Hepatocyte (in vitro differentiated cells): ENCODE measurements around the gene NCLN. TPM values are rescaled to one million over a fixed set of nuclear protein-coding genes. Genes with fewer than 3 reads are reported as not detected.
A peak's percentile ranks its signal among the peaks of the same experiment; 100 is the strongest.

Experiments used
- DNase-seq: peaks from one replicate; pipeline ENCODE4 v3.0.0-alpha.2; 2016; ENCODE audit warnings: low spot score
- H2AFZ ChIP-seq: fragments of 200-600 bp; sonication (generic); 2 replicates; pipeline ENCODE4 v1.6.0; 2016; ENCODE audit warnings: antibody characterized with exemption, mild to moderate bottlenecking
- H3K27ac ChIP-seq: fragments of 200-600 bp; sonication (generic); 2 replicates; pipeline ENCODE4 v1.5.1; 2016; ENCODE audit warnings: mild to moderate bottlenecking
- H3K27me3 ChIP-seq: fragments of 200-600 bp; sonication (generic); 2 replicates; pipeline ENCODE4 v1.6.1; 2016
- H3K36me3 ChIP-seq: fragments of 200-600 bp; sonication (generic); replicated peaks from 2 replicates; pipeline ENCODE4 v1.5.1; 2016; ENCODE audit warnings: low read depth; ENCODE audit not compliant: insufficient read depth
- H3K4me1 ChIP-seq: fragments of 200-600 bp; sonication (generic); 2 replicates; pipeline ENCODE4 v1.5.1; 2016; ENCODE audit warnings: mild to moderate bottlenecking, moderate library complexity; ENCODE audit not compliant: insufficient read depth
- H3K4me2 ChIP-seq: fragments of 200-600 bp; sonication (generic); 2 replicates; pipeline ENCODE4 v1.6.0; 2016
- H3K4me3 ChIP-seq: fragments of 200-600 bp; sonication (generic); 2 replicates; pipeline ENCODE4 v1.5.1; 2016; ENCODE audit warnings: mild to moderate bottlenecking
- H3K79me2 ChIP-seq: fragments of 200-600 bp; sonication (generic); 2 replicates; pipeline ENCODE4 v1.6.0; 2017; ENCODE audit warnings: mild to moderate bottlenecking
- H3K9me2 ChIP-seq: fragments of 200-600 bp; sonication (generic); replicated peaks from 2 replicates; pipeline ENCODE4 v1.6.0; 2017; ENCODE audit warnings: mild to moderate bottlenecking; ENCODE audit not compliant: insufficient read depth
- H3K9me3 ChIP-seq: fragments of 200-600 bp; sonication (generic); 2 replicates; pipeline ENCODE4 v1.5.1; 2016; ENCODE audit warnings: low read depth, mild to moderate bottlenecking
- H4K20me1 ChIP-seq: fragments of 200-600 bp; sonication (generic); 2 replicates; pipeline ENCODE4 v1.6.0; 2016; ENCODE audit warnings: mild to moderate bottlenecking; ENCODE audit not compliant: insufficient read depth, poor library complexity, severe bottlenecking
- CTCF ChIP-seq: fragments of 200-600 bp; sonication (generic); IDR thresholded peaks from 2 replicates; pipeline ENCODE4 v1.5.1; 2016; ENCODE audit warnings: antibody characterized with exemption, mild to moderate bottlenecking; ENCODE audit not compliant: poor library complexity
- EZH2 ChIP-seq: fragments of 200-600 bp; sonication (generic); IDR thresholded peaks from 2 replicates; pipeline ENCODE4 v1.6.1; 2016; ENCODE audit warnings: antibody characterized with exemption, mild to moderate bottlenecking, borderline replicate concordance
- EZH2phosphoT487 ChIP-seq: fragments of 200-600 bp; sonication (generic); IDR thresholded peaks from one replicate; pipeline ENCODE4 v1.6.1; 2018; ENCODE audit warnings: antibody characterized with exemption, mild to moderate bottlenecking, low read depth, moderate library complexity; ENCODE audit not compliant: unreplicated experiment, severe bottlenecking
- WGBS: methylation state at CpG from one replicate; pipeline ENCODE4 v1.1.6; 2016; ENCODE audit warnings: low lambda C conversion rate; ENCODE audit errors: missing lambda C conversion rate; 5-methylcytosine and 5-hydroxymethylcytosine counted together
- polyA plus RNA-seq: library from polyadenylated mRNA; unstranded; fragments of >200 nt; fragmentation: Nextera tagmentation; extraction: Ambion mirVana; gene quantifications from 2 replicates; pipeline ENCODE4 v1.2.1, GENCODE V29; 2016
- total RNA-seq: library from RNA; depleted of rRNA; stranded (reverse); fragments of >200 nt; gene quantifications from 2 replicates; pipeline ENCODE4 v1.2.3, GENCODE V29; 2014

The NCLN gene
- total and polyA plus RNA-seq, 2 experiments from 2014 or later = 44.9 to 94.2 TPM

- H3K27me3 ChIP-seq = no peaks in the 10 kb centered on the region
- no peak overlapping the region for H3K4me2 ChIP-seq
- no peaks in the 10 kb centered on the region for H3K36me3 ChIP-seq
- no peaks in the 10 kb centered on the region for H3K9me2 ChIP-seq
- H2AFZ ChIP-seq = no peak overlapping the region
- 60% methylated on average over 14 of the region's 14 CpGs for WGBS
- H3K27ac ChIP-seq = no peak overlapping the region
- H3K9me3 ChIP-seq = no peaks in the 10 kb centered on the region
- no peaks in the 10 kb centered on the region for H3K4me1 ChIP-seq
- no peak for DNase-seq
- no peak overlapping the region for H3K4me3 ChIP-seq
- H3K79me2 ChIP-seq = no peaks in the 10 kb centered on the region
- no peak for TF ChIP-seq CTCF
- no peak for TF ChIP-seq EZH2phosphoT487
- no peaks in the 10 kb centered on the region for H4K20me1 ChIP-seq
Measured at GRCh38 chr19:3248728-3249326, 63.1 kb downstream of the NCLN start.

DNA sequence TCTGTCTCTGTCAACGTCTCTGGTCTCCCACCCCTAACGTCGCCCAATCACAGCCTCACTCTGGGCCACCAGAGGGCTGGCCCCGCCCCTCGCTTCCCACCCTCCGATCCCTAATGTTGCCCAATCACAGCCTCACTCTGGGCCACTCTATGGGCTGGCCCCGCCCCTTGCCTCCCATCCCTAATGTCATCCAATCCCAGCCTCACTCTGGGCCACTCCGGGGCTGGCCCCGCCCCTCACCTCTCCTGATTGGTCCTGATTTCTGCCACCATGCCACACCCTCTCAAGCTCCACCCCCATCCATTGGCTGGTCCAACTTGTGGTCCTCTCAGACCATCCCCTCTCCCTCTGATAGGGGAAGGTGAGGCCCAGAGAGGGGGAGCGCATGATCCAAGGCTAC is 63.7 kb downstream of the NCLN start:
- H3K4me3 ChIP-seq = no peak overlapping the region
- no peak overlapping the region for H3K4me2 ChIP-seq
- H3K27me3 ChIP-seq = no peaks in the 10 kb centered on the region
- no peaks in the 10 kb centered on the region for H3K36me3 ChIP-seq
- no peak overlapping the region for H3K27ac ChIP-seq
- 78% methylated on average over 4 of the region's 10 CpGs for WGBS
- no peak for TF ChIP-seq EZH2phosphoT487
- no peak for TF ChIP-seq EZH2
- no peak for TF ChIP-seq CTCF
- H2AFZ ChIP-seq = no peak overlapping the region
- no peaks in the 10 kb centered on the region for H3K4me1 ChIP-seq
- H3K79me2 ChIP-seq = no peaks in the 10 kb centered on the region
- no peaks in the 10 kb centered on the region for H3K9me2 ChIP-seq
- H4K20me1 ChIP-seq = no peaks in the 10 kb centered on the region
- DNase-seq = no peak
- no peaks in the 10 kb centered on the region for H3K9me3 ChIP-seq

DNA sequence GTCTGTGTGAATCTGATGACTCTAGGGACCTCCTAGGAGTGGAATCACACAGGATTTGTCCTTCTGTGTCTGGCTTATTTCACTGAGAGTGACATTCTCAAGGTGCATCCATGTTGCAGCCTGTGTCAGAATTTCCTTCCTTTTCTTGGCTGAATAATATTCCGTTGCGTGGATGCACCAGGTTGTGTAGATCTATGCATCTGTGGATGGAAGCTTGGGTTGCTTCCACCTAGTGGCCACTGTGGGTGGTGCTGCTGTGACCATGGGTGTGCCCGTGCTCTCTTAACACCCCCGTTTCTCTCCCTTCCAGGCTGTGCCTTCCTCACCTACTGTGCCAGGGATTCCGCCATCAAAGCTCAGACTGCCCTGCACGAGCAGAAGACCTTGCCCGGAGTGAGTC is 64.9 kb downstream of the NCLN start:
- DNase-seq = no peak
- H3K4me3 ChIP-seq = no peak overlapping the region
- no peak overlapping the region for H3K4me2 ChIP-seq
- TF ChIP-seq CTCF (peak; percentile 25), EZH2phosphoT487 (no peak)
- H3K4me1 ChIP-seq = no peaks in the 10 kb centered on the region
- no peaks in the 10 kb centered on the region for H3K36me3 ChIP-seq
- no peaks in the 10 kb centered on the region for H3K27me3 ChIP-seq
- WGBS = 84% methylated on average over 7 of the region's 7 CpGs
- no peak overlapping the region for H2AFZ ChIP-seq
- no peaks in the 10 kb centered on the region for H3K9me2 ChIP-seq
- no peak overlapping the region for H3K27ac ChIP-seq
- H3K9me3 ChIP-seq = no peaks in the 10 kb centered on the region
- no peaks in the 10 kb centered on the region for H4K20me1 ChIP-seq
- H3K79me2 ChIP-seq = no peaks in the 10 kb centered on the region

- no peak for DNase-seq
- H3K9me3 ChIP-seq = no peaks in the 10 kb centered on the region
- no peaks in the 10 kb centered on the region for H3K4me1 ChIP-seq
- H3K9me2 ChIP-seq = no peaks in the 10 kb centered on the region
- no peak overlapping the region for H2AFZ ChIP-seq
- H3K79me2 ChIP-seq = no peaks in the 10 kb centered on the region
- no peak overlapping the region for H3K4me2 ChIP-seq
- no peak for TF ChIP-seq EZH2phosphoT487
- TF ChIP-seq EZH2 = no peak
- TF ChIP-seq CTCF = no peak
- no peak overlapping the region for H3K4me3 ChIP-seq
- WGBS = 85% methylated on average over 8 of the region's 8 CpGs
- H4K20me1 ChIP-seq = no peaks in the 10 kb centered on the region
- H3K36me3 ChIP-seq = no peaks in the 10 kb centered on the region
- no peak overlapping the region for H3K27ac ChIP-seq
- H3K27me3 ChIP-seq = no peaks in the 10 kb centered on the region
Measured at GRCh38 chr19:3251229-3251628, 65.5 kb downstream of the NCLN start.
